ENCODE data around the gene TTC5. TPM values are rescaled to one million over a fixed set of nuclear protein-coding genes. Genes with fewer than 3 reads are reported as not detected.

Gene TTC5
- total RNA-seq, 3 donors from 2014 or later (not counting 1 experiment from before 2014, with no cell fraction given) = 18.1 to 23.5 (median 21.6) TPM

GRCh38 chr14:20247646-20248246 lies 58.0 kb downstream of the TTC5 start:
- ATAC-seq (no peak), DNase-seq (peak in 1 of 2 donors; percentile 17)
- Mint-ChIP-seq H3K27ac (no peak overlapping the region), H3K4me3 (no peak overlapping the region), H3K36me3 (peaks cover 8% of the 10 kb centered on the region), H3K9me3 (peaks cover 10% of the 10 kb centered on the region in 2 donors), H3K4me1 (no peaks in the 10 kb centered on the region), H3K27me3 (ENCODE audit: low read depth in 2 of 2) (no peaks in the 10 kb centered on the region)
- WGBS (ENCODE audit: insufficient coverage) = 65% methylated on average over 3 of the region's 3 CpGs
- Histone ChIP-seq H3K4me3 (ENCODE audit: low read length) (no peak overlapping the region), H3K36me3 (ENCODE audit: control insufficient read depth, insufficient read depth, low read length) (no peaks in the 10 kb centered on the region), H3K27me3 (ENCODE audit: control insufficient read depth, insufficient read depth, low read length) (no peaks in the 10 kb centered on the region), H3K9me3 (ENCODE audit: control insufficient read depth, insufficient read depth, low read length) (no peaks in the 10 kb centered on the region), H3K27ac (ENCODE audit: low read length) (no peak overlapping the region), H3K4me1 (ENCODE audit: control insufficient read depth, insufficient read depth, low read length) (no peaks in the 10 kb centered on the region)
- no peak for TF ChIP-seq CTCF (IDR thresholded peaks at IDR 0.05)
- intact Hi-C loops (cut with micrococcal nuclease) = no loop called here

Other genes starting within 250 kb of the TTC5 start
- gene OR4L1, start 245.9 kb downstream of the TTC5 start, total RNA-seq = not detected
- not detected for gene OR4K17, start 195.2 kb downstream of the TTC5 start, total RNA-seq
- gene OR4N5, start 167.1 kb downstream of the TTC5 start, total RNA-seq = not detected
- not detected for gene OR11G2, start 115.1 kb downstream of the TTC5 start, total RNA-seq
- not detected for gene OR11H6, start 82.2 kb downstream of the TTC5 start, total RNA-seq
- gene OR11H7, start 77.0 kb downstream of the TTC5 start, total RNA-seq = not detected
- gene OR11H4, start 66.7 kb downstream of the TTC5 start, total RNA-seq = not detected
- 10 to 100 TPM; 20.8 to 21.5 (median 21.2) TPM for gene CCNB1IP1, start 27.3 kb upstream of the TTC5 start, total RNA-seq
- 10 to 100 TPM; 18.2 to 28.3 (median 22.2) TPM for gene PARP2, start 37.7 kb upstream of the TTC5 start, total RNA-seq
- gene TEP1, start 107.5 kb upstream of the TTC5 start, total RNA-seq = 10 to 100 TPM; 76.3 to 83.2 (median 80.8) TPM
- gene KLHL33, start 130.2 kb upstream of the TTC5 start, total RNA-seq = under 1 TPM; 0.25 to 0.97 (median 0.31) TPM
- gene OSGEP, start 148.9 kb upstream of the TTC5 start, total RNA-seq = 10 to 100 TPM; 60.1 to 65.4 (median 63.3) TPM
- 10 to 100 TPM; 66.0 to 77.6 (median 74.9) TPM for gene APEX1, start 149.3 kb upstream of the TTC5 start, total RNA-seq
- 10 to 100 TPM; 61.5 to 68.2 (median 63.3) TPM for gene PIP4P1, start 155.5 kb upstream of the TTC5 start, total RNA-seq
- 10 to 100 TPM; 49.5 to 76.8 (median 51.8) TPM for gene PNP, start 163.5 kb upstream of the TTC5 start, total RNA-seq
- gene RNASE10, start 199.6 kb upstream of the TTC5 start, total RNA-seq = 1 to 10 TPM in 1 of 3 donors, under 1 TPM in 1, not detected in 1; 0.96 to 1.1 TPM